Heart right ventricle (tissue), 16 donors: ENCODE data around the gene MID2. TPM values are rescaled to one million over a fixed set of nuclear protein-coding genes. Genes with fewer than 3 reads are reported as not detected.

Experiments used
- ATAC-seq, 8 donors: fragments of 200-7000 bp; cut with Tn5 transposase; one replicate each; pipeline ENCODE4 v1.9.1; 2020; ENCODE audit warnings: mild to moderate bottlenecking in 8 of 8, moderate library complexity in 8 of 8, moderate number of reproducible peaks in 1 of 8
- DNase-seq, 2 donors: peaks; one replicate each; pipeline ENCODE4 v3.0.0-alpha.2; 2020
- H3K27ac ChIP-seq, 10 donors: fragments of 200-600 bp; sonication (generic) in 2 of 10; one replicate each; pipeline versions ENCODE4 v1.5.0 to v1.8.0; 2020 to 2022; ENCODE audit warnings: mild to moderate bottlenecking in 3 of 10
- H3K27me3 ChIP-seq, 7 donors: fragments of 200-600 bp; one replicate each; pipeline ENCODE4 v1.8.0; 2021 to 2022; ENCODE audit warnings: mild to moderate bottlenecking in 2 of 7
- H3K36me3 ChIP-seq, 9 donors: fragments of 200-600 bp; sonication (generic) in 1 of 9; one replicate each; pipeline versions ENCODE4 v1.5.0 to v1.8.0; 2020 to 2022; ENCODE audit warnings: mild to moderate bottlenecking in 2 of 9
- H3K4me1 ChIP-seq, 9 donors: fragments of 200-600 bp; sonication (generic) in 1 of 9; one replicate each; pipeline versions ENCODE4 v1.5.0 to v1.8.0; 2020 to 2022; ENCODE audit warnings: mild to moderate bottlenecking in 4 of 9
- H3K4me3 ChIP-seq, 10 donors: fragments of 200-600 bp; sonication (generic) in 2 of 10; one replicate each; pipeline versions ENCODE4 v1.5.0 to v1.8.0; 2020 to 2022; ENCODE audit warnings: mild to moderate bottlenecking in 7 of 10, moderate library complexity in 2 of 10
- H3K9me3 ChIP-seq, 11 donors: fragments of 200-600 bp in 10 of 11; sonication (generic) in 2 of 11; one replicate each; pipeline versions ENCODE4 v1.5.0 to v1.8.0; 2013 to 2022; ENCODE audit warnings: mild to moderate bottlenecking in 2 of 11, control low read depth in 1 of 11, moderate library complexity in 1 of 11
- WGBS, 2 donors: extraction: QIAGEN DNeasy Blood & Tissue Kit; methylation state at CpG; one replicate each; pipeline ENCODE4 v1.1.7; 2013; ENCODE audit warnings: inconsistent platforms in 1 of 2; 5-methylcytosine and 5-hydroxymethylcytosine counted together
- intact Hi-C, 10 donors: fragments of 100-400 bp; cut with DNase I; formaldehyde crosslinking; loops; one replicate each; pipeline versions ENCODE4 v1.11.1 to v1.14.2; 2022
- polyA plus RNA-seq, 2 donors: library from polyadenylated mRNA; stranded (reverse); fragments of 200-250 nt; gene quantifications; one replicate each; pipeline ENCODE4 v1.2.3, GENCODE V29; 2013
- total RNA-seq, 10 donors: library from RNA; stranded (reverse); fragmentation: NEBNext Ultra II Directional in 3 of 10; extraction: Animal tissue kit (Norgen Biotek cat#: 25700) in 3 of 10; gene quantifications; one replicate each; pipeline versions ENCODE4 v1.2.1 to v1.2.4, GENCODE V29; 2021 to 2023
- TF ChIP-seq, protein P1 (sequence below), 9 donors: fragments of 200-600 bp; sonication (generic) in 2 of 9; IDR thresholded peaks; one replicate each; pipeline versions ENCODE4 v1.5.0 to v1.8.0; 2021 to 2022; ENCODE audit warnings: antibody characterized with exemption in 9 of 9, mild to moderate bottlenecking in 5 of 9, moderate library complexity in 1 of 9
- donor health status: Arrhythmogenic right ventricular cardiomyopathy.
- donor health status: ischemic (EF 13 %, LVEDD 7.1; RV severe dilation, severe dysfunction).
- donor health status: healthy with polysubstance abuse.
- donor health status: DM: no; HTN: yes; CAD: no.
- donor health status: DM: no; HTN: no; CAD: no.
- donor health status: ischemic (EF 25% LVEDD 6.9; RV normal size, moderate dysfunction).
- donor health status: ischemic (EF 25% LVEDD 5.7; RV mildly dilated, moderate dysfunction).
- donor health status: healthy.
- donor health status: DM: yes; HTN: yes; CAD: no.
- donor health status: Ischemic cardiomyopathy.
- donor health status: ischemic (EF 35%, LVEDD 5.7; RV mildly dilated, moderate dysfunction).
- donor health status: nonischemic (EF 11% LVEDD 7.7; RV severe dilation, severe dysfunction).
- donor health status: DM: yes; HTN: yes; CAD: no.
- donor health status: PGD.
- donor health status: ischemic (EF 29% LVEDD 5.4; RV normal size, mild dysfunction).
- donor health status: nonischemic (EF 23%, LVEDD 6.1; RV moderate dilation, normal function).

MID2 gene
- total and polyA plus RNA-seq, 12 donors, result 0.51 to 10.7 (median 4.8) TPM

GRCh38 chrX:107861056-107861455, 35.4 kb downstream of the MID2 start:
- TF ChIP-seq, protein P1, sequence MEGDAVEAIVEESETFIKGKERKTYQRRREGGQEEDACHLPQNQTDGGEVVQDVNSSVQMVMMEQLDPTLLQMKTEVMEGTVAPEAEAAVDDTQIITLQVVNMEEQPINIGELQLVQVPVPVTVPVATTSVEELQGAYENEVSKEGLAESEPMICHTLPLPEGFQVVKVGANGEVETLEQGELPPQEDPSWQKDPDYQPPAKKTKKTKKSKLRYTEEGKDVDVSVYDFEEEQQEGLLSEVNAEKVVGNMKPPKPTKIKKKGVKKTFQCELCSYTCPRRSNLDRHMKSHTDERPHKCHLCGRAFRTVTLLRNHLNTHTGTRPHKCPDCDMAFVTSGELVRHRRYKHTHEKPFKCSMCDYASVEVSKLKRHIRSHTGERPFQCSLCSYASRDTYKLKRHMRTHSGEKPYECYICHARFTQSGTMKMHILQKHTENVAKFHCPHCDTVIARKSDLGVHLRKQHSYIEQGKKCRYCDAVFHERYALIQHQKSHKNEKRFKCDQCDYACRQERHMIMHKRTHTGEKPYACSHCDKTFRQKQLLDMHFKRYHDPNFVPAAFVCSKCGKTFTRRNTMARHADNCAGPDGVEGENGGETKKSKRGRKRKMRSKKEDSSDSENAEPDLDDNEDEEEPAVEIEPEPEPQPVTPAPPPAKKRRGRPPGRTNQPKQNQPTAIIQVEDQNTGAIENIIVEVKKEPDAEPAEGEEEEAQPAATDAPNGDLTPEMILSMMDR (IDR thresholded peaks at IDR 0.05), result no peak
- ATAC-seq (no peak), DNase-seq (no peak)
- WGBS, 2 donors, result 97 to 98% methylated on average over 4 of the region's 4 CpGs
- Histone ChIP-seq H3K27ac (no peak overlapping the region), H3K4me3 (no peak overlapping the region), H3K27me3 (peaks cover 0 to 70% (median 0%) of the 10 kb centered on the region in 7 donors), H3K9me3 (no peaks in the 10 kb centered on the region), H3K36me3 (peaks cover 0 to 10% (median 0%) of the 10 kb centered on the region in 9 donors), H3K4me1 (no peaks in the 10 kb centered on the region)
- intact Hi-C loops, result no loop called here

DNA sequence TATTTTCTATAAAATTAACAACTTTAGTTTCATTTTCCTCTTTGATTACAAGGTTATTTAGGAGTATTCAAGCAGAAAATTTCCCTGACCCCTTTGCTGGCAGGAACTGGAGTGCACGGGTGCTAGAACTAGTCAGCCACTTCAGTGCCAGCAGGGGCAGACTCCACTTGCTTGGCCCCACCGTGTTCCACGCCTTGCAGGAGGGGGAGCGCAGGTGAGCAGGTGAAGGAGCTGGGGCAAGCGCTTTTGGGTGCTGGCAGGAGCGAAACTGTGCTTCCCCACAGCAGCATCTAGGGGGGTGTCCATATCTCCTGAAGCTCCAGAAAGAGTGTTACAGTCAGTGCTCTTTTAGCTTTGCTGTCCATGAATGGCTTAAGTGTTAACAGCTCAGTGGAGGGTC, 45.5 kb downstream of the MID2 start:
- ATAC-seq, result no peak

DNA sequence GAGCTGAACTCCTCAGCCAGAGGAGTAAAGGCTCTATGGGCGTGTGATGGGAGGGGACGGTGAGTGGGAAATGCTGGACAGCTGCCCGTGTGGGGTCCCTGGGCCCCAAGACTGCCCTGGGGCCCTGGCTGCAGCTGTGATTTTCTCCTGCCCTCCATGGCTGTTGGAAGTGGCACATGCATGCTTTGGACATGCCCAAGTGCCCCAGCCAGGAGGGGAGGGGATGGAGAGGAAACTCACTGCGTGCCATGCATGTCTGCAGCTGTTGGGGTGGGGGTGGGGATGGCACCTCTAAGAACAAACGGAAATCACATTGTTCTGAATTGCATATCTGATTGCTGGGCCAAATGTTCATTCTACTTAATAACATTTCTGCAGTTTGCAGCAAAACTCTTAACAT, 52.4 kb downstream of the MID2 start:
- 63 to 71% methylated on average over 5 of the region's 5 CpGs for WGBS, 2 donors
- Histone ChIP-seq H3K36me3 (no peaks in the 10 kb centered on the region), H3K9me3 (no peaks in the 10 kb centered on the region), H3K27me3 (peaks cover 0 to 44% (median 0%) of the 10 kb centered on the region in 7 donors), H3K4me1 (no peaks in the 10 kb centered on the region), H3K4me3 (no peak overlapping the region), H3K27ac (no peak overlapping the region)
- DNase-seq, result no peak
- intact Hi-C loops, result no loop called here
- ATAC-seq, result no peak
- TF ChIP-seq, protein P1 (IDR thresholded peaks at IDR 0.05), result no peak

More for the DNA sequence above, 45.5 kb downstream of the MID2 start:
- intact Hi-C loops, result no loop called here
- TF ChIP-seq, protein P1 (IDR thresholded peaks at IDR 0.05), result no peak
- peaks cover 0 to 93% (median 0%) of the 10 kb centered on the region in 7 donors for H3K27me3 ChIP-seq
- H3K36me3 ChIP-seq, result no peaks in the 10 kb centered on the region
- no peak for DNase-seq
- WGBS, 2 donors, result 93 to 95% methylated on average over 6 of the region's 6 CpGs
- no peak overlapping the region for H3K4me3 ChIP-seq
- H3K27ac ChIP-seq, result no peak overlapping the region
- H3K9me3 ChIP-seq, result no peaks in the 10 kb centered on the region
- no peaks in the 10 kb centered on the region for H3K4me1 ChIP-seq

- no peaks in the 10 kb centered on the region for H3K36me3 ChIP-seq
- TF ChIP-seq, protein P1 (IDR thresholded peaks at IDR 0.05), result no peak
- H3K27me3 ChIP-seq, result peaks cover 0 to 25% (median 0%) of the 10 kb centered on the region in 7 donors
- H3K27ac ChIP-seq, result no peak overlapping the region
- no peak overlapping the region for H3K4me3 ChIP-seq
- WGBS, 2 donors, result 89 to 93% methylated on average over 5 of the region's 5 CpGs
- no peak for ATAC-seq
- no peaks in the 10 kb centered on the region for H3K4me1 ChIP-seq
- H3K9me3 ChIP-seq, result no peaks in the 10 kb centered on the region
- no peak for DNase-seq
- intact Hi-C loops, result no loop called here
Observed at GRCh38 chrX:107880054-107880610, 54.5 kb downstream of the MID2 start.
